ENCODE results near the gene OR51B4. TPM values are rescaled to one million over a fixed set of nuclear protein-coding genes. Genes with fewer than 3 reads are reported as not detected.

OR51B4 gene
- polyA plus RNA-seq, 1 of the 3 experiments (the other 2 are of a cell fraction): 0.07 TPM

- ChIA-PET POLR2A (no interaction called here), CTCF (no interaction called here)
- Histone ChIP-seq H3K27me3 (ENCODE audit: insufficient read depth) (peaks cover 22% of the 10 kb centered on the region), H3K36me3 (replicated peaks in 1 of 2; ENCODE audit: control insufficient read depth in 1 of 2, insufficient read depth in 2 of 2, low read length in 1 of 2) (no peaks in the 10 kb centered on the region), H2AFZ (ENCODE audit: low read depth) (no peak overlapping the region), H3K4me1 (ENCODE audit: control insufficient read depth in 1 of 2, insufficient read depth in 2 of 2, low read depth in 1 of 2, low read length in 1 of 2) (no peaks in the 10 kb centered on the region), H3K9me3 (no peaks in the 10 kb centered on the region), H3K27ac (ENCODE audit: low read depth in 2 of 2, low read length in 1 of 2) (no peak overlapping the region), H3F3A (replicated peaks; ENCODE audit: insufficient read depth) (no peaks in the 10 kb centered on the region), H3K9me2 (no peaks in the 10 kb centered on the region), H3K4me2 (no peak overlapping the region), H3K9ac (no peak overlapping the region), H4K20me1 (ENCODE audit: insufficient read depth) (no peaks in the 10 kb centered on the region), H3K79me2 (ENCODE audit: insufficient read depth) (no peaks in the 10 kb centered on the region), H3K4me3 (ENCODE audit: low read depth in 2 of 2, low read length in 1 of 2) (no peak overlapping the region)
- TF ChIP-seq EP300 (IDR thresholded peaks at IDR 0.05; ENCODE audit: borderline replicate concordance in 1 of 2, low read depth in 1 of 2, low read length in 1 of 2) (no peak), EZH2phosphoT487 (IDR thresholded peaks at IDR 0.05; ENCODE audit: borderline replicate concordance, low read depth) (no peak), FOXJ3 (CRISPR knock-in tag; IDR thresholded peaks at IDR 0.05) (no peak), REST (IDR thresholded peaks at IDR 0.05; ENCODE audit: low read depth, low read length) (no peak), FOXM1 (IDR thresholded peaks at IDR 0.05; ENCODE audit: low read depth) (no peak), NRF1 (IDR thresholded peaks at IDR 0.05; ENCODE audit: low read depth, low read length) (no peak), POLR2AphosphoS5 (IDR thresholded peaks at IDR 0.05; ENCODE audit: low read depth, low read length) (no peak), ELF1 (IDR thresholded peaks at IDR 0.05) (no peak), RAD21 (IDR thresholded peaks at IDR 0.05; ENCODE audit: low read length) (no peak), ZBTB33 (IDR thresholded peaks at IDR 0.05; ENCODE audit: borderline replicate concordance, low read depth) (no peak), GATA2 (CRISPR knock-in tag; IDR thresholded peaks at IDR 0.05) (no peak), RXRA (IDR thresholded peaks at IDR 0.05; ENCODE audit: borderline replicate concordance, low read depth) (no peak), SIN3A (IDR thresholded peaks at IDR 0.05; ENCODE audit: borderline replicate concordance, low read depth, low read length) (no peak), TCF12 (IDR thresholded peaks at IDR 0.05) (no peak), FOSL2 (IDR thresholded peaks at IDR 0.05; ENCODE audit: borderline replicate concordance, low read depth) (no peak)
- TF ChIP-seq, protein P1, sequence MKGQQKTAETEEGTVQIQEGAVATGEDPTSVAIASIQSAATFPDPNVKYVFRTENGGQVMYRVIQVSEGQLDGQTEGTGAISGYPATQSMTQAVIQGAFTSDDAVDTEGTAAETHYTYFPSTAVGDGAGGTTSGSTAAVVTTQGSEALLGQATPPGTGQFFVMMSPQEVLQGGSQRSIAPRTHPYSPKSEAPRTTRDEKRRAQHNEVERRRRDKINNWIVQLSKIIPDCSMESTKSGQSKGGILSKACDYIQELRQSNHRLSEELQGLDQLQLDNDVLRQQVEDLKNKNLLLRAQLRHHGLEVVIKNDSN (IDR thresholded peaks at IDR 0.05; ENCODE audit: borderline replicate concordance, low read depth): no peak
- TF ChIP-seq, protein P2, sequence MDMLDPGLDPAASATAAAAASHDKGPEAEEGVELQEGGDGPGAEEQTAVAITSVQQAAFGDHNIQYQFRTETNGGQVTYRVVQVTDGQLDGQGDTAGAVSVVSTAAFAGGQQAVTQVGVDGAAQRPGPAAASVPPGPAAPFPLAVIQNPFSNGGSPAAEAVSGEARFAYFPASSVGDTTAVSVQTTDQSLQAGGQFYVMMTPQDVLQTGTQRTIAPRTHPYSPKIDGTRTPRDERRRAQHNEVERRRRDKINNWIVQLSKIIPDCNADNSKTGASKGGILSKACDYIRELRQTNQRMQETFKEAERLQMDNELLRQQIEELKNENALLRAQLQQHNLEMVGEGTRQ (IDR thresholded peaks at IDR 0.05; ENCODE audit: borderline replicate concordance, low read depth, low read length): no peak
- no peak for DNase-seq
These were observed 35.1 kb downstream of the OR51B4 start for GRCh38 chr11:5266609-5267008.
